GM18505 (cell line): ENCODE results near the gene PAFAH1B2.

Experiments
- ATAC-seq: cut with Tn5 transposase; IDR thresholded peaks from one replicate; pipeline ENCODE4 v1.9.1; 2021; ENCODE audit not compliant: unreplicated experiment
- POLR2A ChIP-seq: IDR thresholded peaks from 4 replicates; pipeline ENCODE4 v1.6.1; 2011; ENCODE audit warnings: borderline replicate concordance; ENCODE audit not compliant: insufficient read depth, insufficient read length; ENCODE audit errors: extremely low read depth

PAFAH1B2 gene

DNA sequence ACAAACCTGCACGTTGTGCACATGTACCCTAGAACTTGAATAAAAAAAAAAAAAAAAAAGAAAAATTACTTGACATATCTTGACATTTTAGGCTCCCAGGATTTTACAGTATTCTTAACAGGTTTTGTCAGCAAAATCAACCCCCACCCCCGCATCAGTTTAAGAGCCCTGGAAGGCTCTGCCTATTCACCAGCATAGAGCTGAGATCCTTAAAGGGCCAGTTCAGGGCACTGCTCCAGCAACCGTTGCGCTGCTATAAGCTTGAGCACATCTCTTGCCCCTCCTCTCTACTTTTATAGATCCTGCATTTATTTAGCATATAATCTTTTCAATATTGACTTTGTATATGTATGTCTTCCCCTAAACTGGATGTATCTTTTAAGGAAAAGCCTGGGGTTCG lies 697 bp upstream of the PAFAH1B2 start:
- no peak for ATAC-seq
- TF ChIP-seq POLR2A: no peak

DNA sequence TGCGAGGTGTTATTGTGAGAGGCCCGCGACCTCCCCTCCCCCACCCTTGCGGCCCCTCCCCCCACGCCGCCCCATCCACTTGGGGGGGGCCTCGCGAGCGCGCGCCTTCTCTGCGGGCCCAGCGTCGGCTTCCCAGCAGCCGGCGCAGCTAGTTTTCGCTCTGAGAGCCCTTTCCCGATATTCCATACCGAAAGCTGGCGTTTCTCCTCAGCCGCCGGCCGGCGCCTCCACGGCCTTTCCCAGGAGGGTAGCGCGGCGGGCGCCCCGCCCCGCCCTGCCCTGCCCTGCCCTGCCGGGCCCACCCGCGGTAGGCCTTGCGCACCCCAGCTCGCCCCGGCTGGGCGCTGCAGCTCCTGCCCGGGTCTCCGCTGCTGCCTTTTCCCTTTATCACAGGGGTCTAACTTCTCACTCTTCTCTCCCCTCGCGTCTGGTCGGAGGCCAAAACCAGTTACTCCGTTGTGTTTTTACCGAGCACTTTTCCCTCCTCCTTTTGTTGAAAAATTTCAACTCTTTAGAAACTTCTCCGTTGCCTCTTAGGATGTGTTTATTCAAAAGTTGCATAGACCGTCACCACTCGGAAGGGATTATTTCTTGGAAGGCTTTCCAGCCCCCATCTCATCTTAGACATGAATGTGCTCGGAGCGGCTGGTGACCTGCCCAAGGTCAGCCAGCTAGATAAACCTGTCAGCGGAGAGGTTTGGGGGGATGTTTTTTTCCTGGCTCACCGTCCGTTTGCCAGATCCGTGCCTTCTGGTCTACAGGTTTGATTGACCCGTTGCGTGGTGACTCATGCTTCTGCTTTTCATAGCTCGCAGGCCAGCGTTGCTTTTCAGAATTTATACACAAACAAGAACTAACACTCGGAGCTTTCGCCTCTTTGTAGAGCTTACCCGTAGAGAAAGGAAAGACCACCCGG lies 648 bp downstream of the PAFAH1B2 start:
- peak; percentile 42 for ATAC-seq
- TF ChIP-seq POLR2A: no peak

DNA sequence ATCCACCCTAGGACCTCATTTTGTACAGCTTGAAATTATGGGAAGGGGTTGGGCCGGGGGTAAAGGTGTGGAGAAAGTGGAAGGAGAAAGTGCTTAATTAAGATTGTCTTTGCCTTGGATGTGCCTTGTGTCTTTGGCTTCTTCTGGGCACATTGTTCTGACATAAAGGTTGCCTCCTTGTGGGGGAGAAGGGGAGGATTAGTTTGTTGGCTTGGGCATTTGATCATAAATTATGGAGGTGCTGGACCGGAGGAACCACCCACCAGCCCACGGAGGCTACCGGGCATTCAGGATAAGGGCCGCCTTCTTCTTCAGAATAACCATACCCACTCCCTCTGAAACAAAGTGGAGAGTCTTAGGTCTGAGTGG lies 1.3 kb downstream of the PAFAH1B2 start:
- no peak for TF ChIP-seq POLR2A
- ATAC-seq: no peak

DNA sequence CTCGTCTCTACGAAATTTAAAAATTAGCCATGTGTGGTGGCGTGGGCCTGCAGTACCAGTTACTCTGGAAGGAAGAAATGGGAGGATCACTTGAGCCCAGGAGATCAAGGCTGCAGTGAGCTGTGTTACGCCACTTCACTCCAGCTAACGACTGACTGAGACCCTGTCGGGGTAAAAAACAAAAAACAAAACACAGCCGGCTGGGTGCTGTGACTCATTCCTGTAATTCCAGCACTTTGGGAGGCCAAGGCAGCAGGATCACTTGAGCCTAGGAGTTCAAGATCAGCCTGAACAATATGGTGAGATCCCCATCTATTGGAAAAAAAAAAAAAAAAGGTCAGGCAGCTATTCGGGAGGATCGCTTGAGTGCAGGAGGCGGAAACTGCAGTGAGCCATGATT lies 2.4 kb downstream of the PAFAH1B2 start:
- no peak for ATAC-seq
- no peak for TF ChIP-seq POLR2A

DNA sequence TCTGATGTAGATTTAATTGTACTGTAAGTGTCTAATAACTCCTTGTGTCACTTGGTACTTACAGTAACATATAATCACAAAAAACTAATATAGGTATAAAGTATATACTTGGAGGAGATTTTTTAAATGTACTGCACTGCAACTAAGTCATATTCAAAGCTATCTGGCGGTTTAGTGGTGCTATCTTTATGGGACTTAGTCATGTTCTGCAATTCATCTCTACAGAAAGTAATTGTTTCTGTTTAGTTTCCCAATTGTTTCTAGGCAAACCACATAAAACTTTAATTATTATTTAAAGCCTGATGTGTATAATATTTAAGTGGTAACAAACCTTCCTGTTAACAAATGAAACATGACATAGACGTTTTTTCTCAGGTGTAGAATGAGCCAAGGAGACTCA lies 8.0 kb downstream of the PAFAH1B2 start:
- no peak for ATAC-seq
- no peak for TF ChIP-seq POLR2A

DNA sequence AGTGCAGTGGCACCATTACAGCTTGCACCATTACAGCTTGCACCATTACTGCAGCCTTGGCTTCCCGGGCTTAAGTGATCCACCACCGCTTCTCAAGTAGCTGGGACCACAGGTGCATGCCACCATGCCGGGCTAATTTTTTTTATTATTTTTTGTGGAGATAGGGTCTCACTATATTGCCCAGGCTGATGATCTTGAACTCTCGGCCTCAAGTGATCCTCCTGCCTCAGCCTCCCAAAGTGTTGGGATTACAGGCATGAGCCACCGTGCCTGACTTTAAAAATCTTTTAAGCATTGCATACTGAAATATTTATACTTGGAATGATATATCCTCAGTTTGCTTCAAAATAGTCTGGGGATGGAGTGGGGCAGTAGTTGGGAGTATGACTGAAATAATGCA lies 10.4 kb downstream of the PAFAH1B2 start:
- ATAC-seq: no peak
- TF ChIP-seq POLR2A: no peak

DNA sequence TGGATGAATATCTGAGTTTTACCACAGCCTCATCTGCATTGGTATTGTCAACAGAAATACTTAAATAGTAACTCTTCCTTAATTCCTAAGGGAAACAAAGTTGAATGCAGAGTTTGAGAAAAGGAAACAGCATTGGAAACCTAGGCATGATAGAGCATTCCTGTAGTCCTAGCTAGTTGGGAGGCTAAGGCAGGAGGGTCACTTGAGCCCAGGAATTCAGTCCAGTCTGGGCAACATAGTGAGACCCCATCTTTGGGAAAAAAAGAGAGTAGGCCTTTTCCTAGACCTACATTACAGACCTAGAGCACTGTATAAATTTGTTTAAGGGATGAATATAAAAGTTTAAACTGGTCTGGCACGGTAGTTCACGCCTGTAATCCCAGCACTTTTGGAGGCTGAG lies 13.4 kb downstream of the PAFAH1B2 start:
- ATAC-seq: no peak
- TF ChIP-seq POLR2A: no peak

DNA sequence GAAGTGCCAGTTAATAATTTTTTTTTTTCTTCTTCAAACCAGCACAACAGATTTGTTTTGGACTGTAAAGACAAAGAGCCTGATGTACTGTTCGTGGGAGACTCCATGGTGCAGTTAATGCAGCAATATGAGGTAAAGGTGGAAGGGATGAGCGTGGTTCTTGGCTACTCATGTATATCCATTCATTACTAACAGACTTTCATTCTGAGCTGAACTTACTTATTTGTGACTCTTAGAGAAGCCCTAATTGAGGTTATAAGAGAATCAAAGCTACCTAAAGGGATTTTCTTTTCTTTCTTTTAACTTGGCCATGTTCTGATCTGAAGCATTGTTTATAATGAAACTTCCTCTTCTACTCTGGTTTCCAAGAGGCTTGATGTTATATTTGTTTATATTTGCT lies 15.8 kb downstream of the PAFAH1B2 start:
- no peak for ATAC-seq
- TF ChIP-seq POLR2A: no peak

DNA sequence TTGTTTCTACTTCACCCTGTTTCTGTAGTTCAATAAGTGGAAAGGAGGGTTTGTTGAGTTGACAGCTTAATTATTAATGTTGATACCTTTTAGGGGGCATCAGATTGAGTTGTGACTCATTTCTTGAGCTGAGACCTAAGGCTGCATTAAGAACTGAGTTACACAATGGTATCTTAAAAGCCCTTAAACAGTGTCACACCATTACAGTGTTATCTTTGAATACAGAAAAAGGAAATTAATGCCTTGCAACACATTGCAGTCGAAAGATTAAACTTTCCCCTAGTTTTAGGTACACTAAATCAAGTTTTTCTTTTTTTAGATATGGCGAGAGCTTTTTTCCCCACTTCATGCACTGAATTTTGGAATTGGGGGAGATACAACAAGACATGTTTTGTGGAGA lies 16.7 kb downstream of the PAFAH1B2 start:
- no peak for TF ChIP-seq POLR2A
- ATAC-seq: no peak

DNA sequence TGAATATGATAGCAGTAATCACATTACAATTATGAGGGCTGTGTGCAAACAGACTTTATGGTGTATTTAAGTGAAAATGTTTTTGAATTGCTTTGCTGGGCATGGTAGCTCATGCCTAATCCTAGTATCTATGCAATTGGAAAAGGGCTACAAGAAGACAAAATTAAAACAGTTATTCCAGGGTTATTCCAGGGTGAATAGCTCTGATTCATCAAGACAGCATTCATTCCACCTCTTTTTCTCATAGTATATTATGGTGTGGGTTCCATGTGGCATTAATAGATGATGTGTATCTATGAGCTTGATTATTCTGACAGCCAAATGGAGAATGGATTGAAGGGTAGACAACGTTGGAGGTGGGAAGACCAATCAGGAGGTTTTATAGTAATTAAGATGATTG lies 22.4 kb downstream of the PAFAH1B2 start:
- no peak for ATAC-seq
- no peak for TF ChIP-seq POLR2A

DNA sequence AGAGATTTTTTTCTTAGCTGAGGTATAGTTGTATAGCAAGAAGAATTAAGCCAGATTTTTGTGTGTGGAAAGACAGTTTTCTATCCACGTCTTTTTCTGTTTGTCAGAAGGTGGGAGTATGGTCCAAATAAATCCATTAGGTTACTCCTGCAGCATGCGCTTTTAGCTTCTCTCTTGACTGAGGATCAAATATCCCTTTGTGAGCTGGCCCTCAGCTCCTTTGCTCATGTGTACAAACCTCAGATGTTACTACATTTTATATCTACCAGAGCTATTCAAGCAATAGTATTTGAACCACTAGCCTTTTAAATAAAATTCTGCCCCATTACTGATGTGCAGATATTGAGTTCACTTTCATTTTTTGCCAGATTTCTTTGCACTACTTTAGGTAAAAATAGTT lies 25.6 kb downstream of the PAFAH1B2 start:
- TF ChIP-seq POLR2A: no peak
- ATAC-seq: no peak

DNA sequence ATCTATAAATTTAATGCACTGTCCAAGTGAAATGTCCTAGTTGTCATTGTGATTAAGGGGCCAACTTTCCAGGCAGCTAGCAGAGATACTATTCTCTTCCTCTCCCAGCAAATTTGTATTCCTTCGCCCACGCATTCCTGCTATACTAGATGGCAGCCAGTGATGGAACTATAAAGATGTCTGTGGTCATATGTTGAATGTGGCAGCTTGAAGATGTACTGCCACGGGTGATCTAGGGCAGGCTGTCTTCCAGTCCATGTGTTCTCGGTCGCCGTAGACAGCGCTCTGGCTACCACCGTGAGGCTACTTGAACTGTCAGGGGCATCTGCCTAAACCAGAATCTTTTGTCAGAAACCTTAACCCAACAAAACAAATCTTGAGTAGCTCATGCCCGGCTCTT lies 26.1 kb downstream of the PAFAH1B2 start:
- TF ChIP-seq POLR2A: no peak
- ATAC-seq: no peak

DNA sequence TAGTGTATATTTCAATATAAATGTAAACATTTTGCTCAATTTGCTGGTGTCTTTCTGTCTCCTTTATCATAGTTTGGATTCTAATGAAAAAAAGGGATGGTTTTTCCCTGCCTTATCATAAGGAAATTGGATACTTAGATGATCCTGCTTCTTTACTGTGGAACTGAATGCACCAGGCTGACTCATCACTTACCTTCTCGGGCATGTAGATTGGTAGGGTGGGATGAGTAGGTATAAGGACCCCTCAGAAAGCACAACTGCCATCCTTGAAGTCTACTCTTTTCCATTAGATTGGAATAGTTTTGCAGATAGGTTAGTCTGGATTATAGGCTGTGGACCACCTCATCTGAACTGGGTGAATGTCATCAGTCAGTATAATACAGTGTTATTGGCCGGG lies 26.9 kb downstream of the PAFAH1B2 start:
- no peak for ATAC-seq
- no peak for TF ChIP-seq POLR2A

DNA sequence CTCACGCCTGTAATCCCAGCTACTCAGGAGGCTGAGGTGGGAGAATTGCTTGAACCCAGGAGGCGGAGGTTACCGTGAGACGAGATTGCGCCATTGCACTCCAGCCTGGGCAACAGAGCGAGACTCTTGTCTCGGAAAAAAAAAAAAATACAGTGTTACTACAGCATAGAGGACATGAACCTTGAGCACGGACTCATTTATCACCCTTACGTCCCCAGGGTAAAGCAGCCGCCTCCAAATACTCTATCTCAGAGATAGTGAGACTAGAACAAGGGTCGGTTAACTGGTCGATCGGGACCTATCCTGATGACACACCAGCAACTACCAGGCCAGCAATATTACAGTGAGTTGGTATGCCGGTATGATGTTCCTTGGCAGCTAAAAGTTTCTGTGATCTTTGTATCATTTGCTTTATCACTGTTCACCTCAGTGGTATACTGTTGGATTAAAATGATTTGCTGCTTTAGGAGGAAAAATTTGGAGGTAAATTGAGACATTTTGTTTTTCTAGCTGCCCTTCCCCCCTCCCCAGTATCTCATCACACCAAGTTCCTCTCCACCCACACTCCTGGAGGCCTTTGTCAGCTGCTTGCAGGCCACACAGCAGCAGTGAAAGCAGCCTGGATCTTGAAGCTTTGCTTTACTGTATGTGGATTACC lies 27.4 kb downstream of the PAFAH1B2 start:
- ATAC-seq: no peak
- no peak for TF ChIP-seq POLR2A
